K562 (cell line): ENCODE measurements around the gene NEK2. TPM values are rescaled to one million over a fixed set of nuclear protein-coding genes. Genes with fewer than 3 reads are reported as not detected.

Source experiments
- BACH1 ChIP-seq: fragments of 200-800 bp; sonication (Bioruptor generic); IDR thresholded peaks from 2 replicates; pipeline ENCODE4 v1.6.1; 2016; ENCODE audit warnings: missing genetic modification characterization, missing compliant biosample characterization
- CBFB ChIP-seq: sonication (generic); formaldehyde crosslinking; IDR thresholded peaks from 2 replicates; pipeline ENCODE4 v1.4.0; 2020; ENCODE audit warnings: mild to moderate bottlenecking, missing genetic modification reagents
- CREBBP ChIP-seq: IDR thresholded peaks from one replicate; pipeline ENCODE4 v1.6.1; 2012; ENCODE audit warnings: low read depth, mild to moderate bottlenecking, control low read depth, inconsistent platforms, low read length
- CTCFL ChIP-seq: IDR thresholded peaks from 2 replicates; pipeline ENCODE4 v1.6.1; 2011; ENCODE audit warnings: borderline replicate concordance, low read depth, mild to moderate bottlenecking, moderate library complexity, low read length; ENCODE audit not compliant: insufficient read depth, poor library complexity, severe bottlenecking
- EZH2 ChIP-seq: IDR thresholded peaks from 2 replicates; pipeline ENCODE4 v1.6.1; 2012; ENCODE audit warnings: low read depth, mild to moderate bottlenecking, inconsistent platforms, low read length, borderline replicate concordance
- HOXB6 ChIP-seq: fragments of 250-450 bp; sonication (Bioruptor Pico); IDR thresholded peaks from 2 replicates; pipeline ENCODE4 v1.5.1; 2022; ENCODE audit warnings: mild to moderate bottlenecking, borderline replicate concordance
- MAFF ChIP-seq: IDR thresholded peaks from 2 replicates; pipeline ENCODE4 v1.6.1; 2012; ENCODE audit warnings: low read length, improper control_type of control experiment
- NCOA1 ChIP-seq: fragments of 450-650 bp; IDR thresholded peaks from 2 replicates; pipeline ENCODE4 v1.6.1; 2016; ENCODE audit warnings: low read depth
- NR2C1 ChIP-seq, 2 experiments: fragments of 450-650 bp; IDR thresholded peaks; 2 replicates each; pipeline ENCODE4 v1.6.1; 2017; ENCODE audit warnings: mild to moderate bottlenecking in 2 of 2, antibody characterized with exemption in 1 of 2, inconsistent platforms in 1 of 2, missing compliant biosample characterization in 1 of 2, missing genetic modification characterization in 1 of 2
- PYGO2 ChIP-seq: fragments of 450-650 bp; IDR thresholded peaks from 2 replicates; pipeline ENCODE4 v1.6.1; 2016; ENCODE audit warnings: mild to moderate bottlenecking, missing genetic modification characterization, moderate library complexity, missing compliant biosample characterization
- SNRNP70 ChIP-seq: fragments of 200-400 bp; formaldehyde crosslinking; optimal IDR thresholded peaks from 2 replicates; pipeline ENCODE3; 2017; ENCODE audit warnings: low read depth, low read length
- TCFL5 ChIP-seq: fragments of 250-450 bp; sonication (Bioruptor Pico); conservative IDR thresholded peaks from 2 replicates; pipeline ENCODE4 v1.6.1; 2021; ENCODE audit warnings: mild to moderate bottlenecking, moderate library complexity, matching md5 sums
- YY1 ChIP-seq, 3 experiments: IDR thresholded peaks; 2 replicates each; pipeline ENCODE4 v1.6.1; 2011; ENCODE audit warnings: low read length in 2 of 3, mild to moderate bottlenecking in 2 of 3, moderate library complexity in 2 of 3, borderline replicate concordance in 1 of 3, control low read depth in 1 of 3, low read depth in 1 of 3; ENCODE audit not compliant: insufficient read depth in 3 of 3, insufficient replicate concordance in 2 of 3, control insufficient read depth in 1 of 3, insufficient read length in 1 of 3; ENCODE audit errors: extremely low read depth in 1 of 3
- ZNF263 ChIP-seq: sonication (generic); formaldehyde crosslinking; IDR thresholded peaks from 2 replicates; pipeline ENCODE4 v1.8.0; 2022; ENCODE audit warnings: mild to moderate bottlenecking, missing genetic modification reagents, borderline replicate concordance
- ZNF41 ChIP-seq: fragments of 250-450 bp; sonication (Bioruptor Pico); conservative IDR thresholded peaks from 2 replicates; pipeline ENCODE4 v1.4.0; 2020; ENCODE audit warnings: mild to moderate bottlenecking
- ZNF592 ChIP-seq: fragments of 450-650 bp; IDR thresholded peaks from 2 replicates; pipeline ENCODE4 v1.6.1; 2017; ENCODE audit warnings: antibody characterized with exemption, mild to moderate bottlenecking
- ZNF639 ChIP-seq, 2 experiments: fragments of 200-800 bp in 1 of 2; sonication (Bioruptor generic) in 1 of 2; sonication (generic) in 1 of 2; formaldehyde crosslinking in 1 of 2; IDR thresholded peaks in 1 of 2; conservative IDR thresholded peaks in 1 of 2; 2 replicates each; pipeline versions ENCODE4 v1.5.0 to v1.6.1; 2016 to 2020; ENCODE audit warnings: missing compliant biosample characterization in 1 of 2, missing genetic modification characterization in 1 of 2, missing genetic modification reagents in 1 of 2
- ZNF695 ChIP-seq: fragments of 450-650 bp; formaldehyde crosslinking; IDR thresholded peaks from 2 replicates; pipeline ENCODE4 v1.4.0; 2020; ENCODE audit warnings: mild to moderate bottlenecking, moderate library complexity
- polyA plus RNA-seq, 8 experiments: library from polyadenylated mRNA; depleted of rRNA in 4 of 8; stranded (reverse) in 5 of 8; unstranded in 3 of 8; fragments of >200 nt; fragmentation: Nextera tagmentation in 2 of 8; fragmentation: Illumina TruSeq in 1 of 8; extraction: Ambion mirVana in 2 of 8; extraction: Trizol in 1 of 8; gene quantifications; 2 replicates each; pipeline versions ENCODE4 v1.2.1 to v1.2.3, GENCODE V29; 2011 to 2014; ENCODE audit warnings: inconsistent platforms in 1 of 8, missing spikeins in 1 of 8
- total RNA-seq, 7 experiments: library from RNA; depleted of rRNA in 6 of 7; stranded (reverse); fragments of >200 nt in 6 of 7; fragmentation: Illumina TruSeq in 2 of 7; extraction: Trizol in 2 of 7; gene quantifications; 2 replicates each; pipeline versions ENCODE4 v1.2.1 to v1.2.3, GENCODE V29; 2011 to 2021; ENCODE audit warnings: low replicate concordance in 1 of 7

The NEK2 gene
- total and polyA plus RNA-seq, 9 of the 15 experiments (the other 6 are each of a cell fraction or from before 2014, with no cell fraction given) = 30.0 to 74.7 (median 66.4) TPM

GRCh38 chr1:211710566-211711314, 35.3 kb upstream of the NEK2 start (continued):
- TF ChIP-seq ZNF263 (CRISPR knock-in tag) (no peak), CBFB (no peak), TCFL5 (no peak), ZNF592 (peak; percentile 94), SNRNP70 (no peak), EZH2 (no peak), CREBBP (no peak), ZNF41 (no peak), CTCFL (no peak), HOXB6 (CRISPR knock-in tag) (no peak), PYGO2 (tag) (peak; percentile 85), ZNF639 (CRISPR knock-in tag; conservative IDR thresholded peaks at IDR 0.05 in 1 of 2, IDR thresholded peaks at IDR 0.05 in 1 of 2) (peak in 1 of 2 experiments; percentile 29; a peak in 1 of 4 replicates), BACH1 (tag) (peak; percentile 26; the same call in 1 of the 2 replicates), MAFF (peak; percentile 1; the same call in 1 of the 2 replicates), ZNF695 (no peak), YY1 (IDR thresholded peaks at IDR 0.05; ENCODE audit: borderline replicate concordance in 1 of 3, control insufficient read depth in 1 of 3, extremely low read depth in 1 of 3, insufficient read depth in 3 of 3, insufficient read length in 1 of 3, insufficient replicate concordance in 2 of 3, low read depth in 1 of 3, low read length in 2 of 3) (no peak), NR2C1 (IDR thresholded peaks at IDR 0.05) (no peak), NR2C1 (tag; IDR thresholded peaks at IDR 0.05) (peak; percentile 83), NCOA1 (no peak)
